ENCODE data around the gene GAS7.

DNA sequence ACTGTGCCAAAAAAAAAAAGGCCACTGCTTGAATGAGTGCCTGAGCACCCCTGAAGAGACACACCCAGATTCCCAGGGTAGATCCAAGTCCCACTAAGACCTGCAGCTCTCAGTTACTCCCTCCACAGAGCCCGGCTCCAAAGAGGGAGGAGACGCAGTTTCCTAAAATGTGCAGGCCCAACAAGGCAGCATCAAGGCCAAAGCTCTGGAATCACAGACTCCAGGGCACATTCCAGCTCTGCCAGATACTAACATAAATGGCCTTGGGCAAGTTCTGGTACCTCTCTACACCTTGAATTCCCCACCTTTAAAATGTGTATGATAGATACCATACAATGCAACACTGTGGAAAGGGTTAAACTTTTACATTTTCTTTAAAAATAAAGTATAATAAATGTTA is 57.0 kb downstream of the GAS7 start:
- TF ChIP-seq ZNF558 (CRISPR knock-in tag; IDR thresholded peaks at IDR 0.05; ENCODE audit: borderline replicate concordance) (no peak), ZBTB7A (CRISPR knock-in tag; IDR thresholded peaks at IDR 0.05) (no peak)
- TF ChIP-seq, protein P1, sequence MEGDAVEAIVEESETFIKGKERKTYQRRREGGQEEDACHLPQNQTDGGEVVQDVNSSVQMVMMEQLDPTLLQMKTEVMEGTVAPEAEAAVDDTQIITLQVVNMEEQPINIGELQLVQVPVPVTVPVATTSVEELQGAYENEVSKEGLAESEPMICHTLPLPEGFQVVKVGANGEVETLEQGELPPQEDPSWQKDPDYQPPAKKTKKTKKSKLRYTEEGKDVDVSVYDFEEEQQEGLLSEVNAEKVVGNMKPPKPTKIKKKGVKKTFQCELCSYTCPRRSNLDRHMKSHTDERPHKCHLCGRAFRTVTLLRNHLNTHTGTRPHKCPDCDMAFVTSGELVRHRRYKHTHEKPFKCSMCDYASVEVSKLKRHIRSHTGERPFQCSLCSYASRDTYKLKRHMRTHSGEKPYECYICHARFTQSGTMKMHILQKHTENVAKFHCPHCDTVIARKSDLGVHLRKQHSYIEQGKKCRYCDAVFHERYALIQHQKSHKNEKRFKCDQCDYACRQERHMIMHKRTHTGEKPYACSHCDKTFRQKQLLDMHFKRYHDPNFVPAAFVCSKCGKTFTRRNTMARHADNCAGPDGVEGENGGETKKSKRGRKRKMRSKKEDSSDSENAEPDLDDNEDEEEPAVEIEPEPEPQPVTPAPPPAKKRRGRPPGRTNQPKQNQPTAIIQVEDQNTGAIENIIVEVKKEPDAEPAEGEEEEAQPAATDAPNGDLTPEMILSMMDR (CRISPR knock-in tag; IDR thresholded peaks at IDR 0.05) = no peak
- TF ChIP-seq, protein P2, sequence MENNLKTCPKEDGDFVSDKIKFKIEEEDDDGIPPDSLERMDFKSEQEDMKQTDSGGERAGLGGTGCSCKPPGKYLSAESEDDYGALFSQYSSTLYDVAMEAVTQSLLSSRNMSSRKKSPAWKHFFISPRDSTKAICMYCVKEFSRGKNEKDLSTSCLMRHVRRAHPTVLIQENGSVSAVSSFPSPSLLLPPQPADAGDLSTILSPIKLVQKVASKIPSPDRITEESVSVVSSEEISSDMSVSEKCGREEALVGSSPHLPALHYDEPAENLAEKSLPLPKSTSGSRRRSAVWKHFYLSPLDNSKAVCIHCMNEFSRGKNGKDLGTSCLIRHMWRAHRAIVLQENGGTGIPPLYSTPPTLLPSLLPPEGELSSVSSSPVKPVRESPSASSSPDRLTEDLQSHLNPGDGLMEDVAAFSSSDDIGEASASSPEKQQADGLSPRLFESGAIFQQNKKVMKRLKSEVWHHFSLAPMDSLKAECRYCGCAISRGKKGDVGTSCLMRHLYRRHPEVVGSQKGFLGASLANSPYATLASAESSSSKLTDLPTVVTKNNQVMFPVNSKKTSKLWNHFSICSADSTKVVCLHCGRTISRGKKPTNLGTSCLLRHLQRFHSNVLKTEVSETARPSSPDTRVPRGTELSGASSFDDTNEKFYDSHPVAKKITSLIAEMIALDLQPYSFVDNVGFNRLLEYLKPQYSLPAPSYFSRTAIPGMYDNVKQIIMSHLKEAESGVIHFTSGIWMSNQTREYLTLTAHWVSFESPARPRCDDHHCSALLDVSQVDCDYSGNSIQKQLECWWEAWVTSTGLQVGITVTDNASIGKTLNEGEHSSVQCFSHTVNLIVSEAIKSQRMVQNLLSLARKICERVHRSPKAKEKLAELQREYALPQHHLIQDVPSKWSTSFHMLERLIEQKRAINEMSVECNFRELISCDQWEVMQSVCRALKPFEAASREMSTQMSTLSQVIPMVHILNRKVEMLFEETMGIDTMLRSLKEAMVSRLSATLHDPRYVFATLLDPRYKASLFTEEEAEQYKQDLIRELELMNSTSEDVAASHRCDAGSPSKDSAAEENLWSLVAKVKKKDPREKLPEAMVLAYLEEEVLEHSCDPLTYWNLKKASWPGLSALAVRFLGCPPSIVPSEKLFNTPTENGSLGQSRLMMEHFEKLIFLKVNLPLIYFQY (CRISPR knock-in tag; IDR thresholded peaks at IDR 0.05; ENCODE audit: borderline replicate concordance) = no peak
